ENCODE results near the gene ACOT7.
"Not testable (repeated sequence)": the region's sequence is repeated elsewhere in the genome, so short reads cannot be mapped to it uniquely, and the experiment has no call there.

Gene ACOT7

DNA sequence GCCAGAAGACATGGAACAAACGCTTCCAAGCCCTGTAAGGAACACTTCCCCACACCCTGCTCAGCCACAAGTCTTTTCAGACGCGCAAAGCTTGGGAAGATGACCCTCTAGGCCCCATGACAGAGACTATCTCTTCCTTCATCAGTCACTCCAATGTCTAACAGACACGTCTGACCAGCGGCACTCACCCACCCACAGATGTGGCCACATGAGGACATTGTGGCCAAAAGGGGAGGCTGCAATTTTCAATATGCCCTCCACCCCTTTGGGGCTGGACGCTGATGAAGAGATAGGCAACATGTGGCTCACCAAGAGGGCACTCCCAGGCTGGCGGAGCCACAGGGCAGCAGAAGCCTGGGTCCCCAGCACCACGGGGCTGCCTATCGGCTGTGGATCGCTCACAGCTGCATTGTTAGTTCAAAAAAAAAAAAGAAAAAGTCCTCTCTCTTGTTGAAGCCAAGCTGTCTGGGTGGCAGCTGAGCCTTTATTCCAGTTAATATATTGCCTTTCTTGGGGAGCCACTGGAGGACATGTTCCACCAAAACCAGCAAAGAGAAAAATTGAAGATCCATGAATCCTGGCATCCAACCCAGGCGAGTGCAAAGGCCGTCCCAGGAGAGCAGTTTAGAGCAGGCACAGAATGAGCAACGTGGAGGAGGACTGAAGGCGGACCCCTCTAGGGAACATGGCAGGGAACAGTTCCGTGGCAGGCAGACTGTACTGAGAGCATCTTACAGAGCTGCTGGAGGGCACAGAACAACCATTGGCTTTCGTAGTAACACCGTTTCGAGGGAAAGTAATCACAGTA lies 80.0 kb downstream of the ACOT7 start:
- Histone ChIP-seq H3K9ac (ENCODE audit: low read depth in 1 of 2, low read length in 2 of 2) (no peak overlapping the region), H3K9me3 (ENCODE audit: control insufficient read depth in 1 of 2, low read length in 2 of 2) (peaks cover 0 to under 1% of the 10 kb centered on the region in 2 donors), H3K27me3 (ENCODE audit: control insufficient read depth in 1 of 2, insufficient read depth in 2 of 2, low read length in 2 of 2) (no peaks in the 10 kb centered on the region), H3K4me1 (ENCODE audit: control insufficient read depth in 1 of 2, insufficient read depth in 2 of 2, low read length in 2 of 2) (no peaks in the 10 kb centered on the region), H3K4me3 (ENCODE audit: low read depth in 1 of 2, low read length in 2 of 2) (no peak overlapping the region), H3K36me3 (ENCODE audit: control insufficient read depth in 1 of 2, insufficient read depth in 2 of 2, low read length in 2 of 2) (peaks cover 8 to 41% of the 10 kb centered on the region in 2 donors), H3K27ac (ENCODE audit: low read depth, low read length) (no peak overlapping the region)

DNA sequence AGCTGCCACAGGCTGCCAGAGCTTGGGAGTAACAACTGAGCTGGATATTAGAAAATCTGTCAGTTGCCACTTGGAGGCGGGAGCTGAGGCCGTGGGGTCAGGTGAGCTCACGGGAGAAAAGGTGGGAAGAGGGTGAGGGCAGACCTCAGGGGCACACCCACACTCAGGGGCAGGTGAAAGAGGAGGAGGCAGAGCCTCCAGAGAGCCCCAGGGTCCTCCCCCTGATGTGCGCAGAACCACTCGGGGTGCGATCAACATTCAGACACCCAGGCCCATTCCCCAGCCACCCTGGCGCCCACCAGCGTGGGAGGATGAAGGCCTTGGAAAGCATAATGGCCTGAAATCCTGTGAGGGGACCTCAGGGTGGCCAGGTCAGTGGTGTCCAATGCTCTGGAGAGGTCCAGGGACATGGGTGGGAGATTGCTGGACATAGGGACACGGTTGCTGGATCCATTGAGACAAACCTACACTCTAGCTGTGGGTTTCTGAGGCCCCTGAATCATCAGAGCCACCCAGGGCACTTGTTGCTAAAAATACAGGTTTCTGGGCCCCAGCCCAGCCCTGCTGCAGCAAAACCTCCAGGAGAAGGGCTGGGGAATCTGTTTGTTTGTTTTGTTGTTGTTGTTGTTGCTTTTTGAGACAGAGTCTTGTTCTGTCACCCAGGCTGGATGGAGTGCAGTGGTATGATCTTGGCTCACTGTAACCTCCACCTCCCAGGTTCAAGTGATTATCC lies 83.3 kb downstream of the ACOT7 start:
- peaks cover 0 to 3% of the 10 kb centered on the region in 2 donors for H3K9me3 ChIP-seq (ENCODE audit: control insufficient read depth in 1 of 2, low read length in 2 of 2)
- H3K27ac ChIP-seq (ENCODE audit: low read depth, low read length), result no peak overlapping the region
- no peaks in the 10 kb centered on the region for H3K4me1 ChIP-seq (ENCODE audit: control insufficient read depth in 1 of 2, insufficient read depth in 2 of 2, low read length in 2 of 2)
- H3K9ac ChIP-seq (ENCODE audit: low read depth in 1 of 2, low read length in 2 of 2), result no peak overlapping the region
- no peaks in the 10 kb centered on the region for H3K27me3 ChIP-seq (ENCODE audit: control insufficient read depth in 1 of 2, insufficient read depth in 2 of 2, low read length in 2 of 2)
- H3K4me3 ChIP-seq (ENCODE audit: low read depth in 1 of 2, low read length in 2 of 2), result no peak overlapping the region
- peaks cover 0 to 29% of the 10 kb centered on the region in 2 donors for H3K36me3 ChIP-seq (ENCODE audit: control insufficient read depth in 1 of 2, insufficient read depth in 2 of 2, low read length in 2 of 2)

DNA sequence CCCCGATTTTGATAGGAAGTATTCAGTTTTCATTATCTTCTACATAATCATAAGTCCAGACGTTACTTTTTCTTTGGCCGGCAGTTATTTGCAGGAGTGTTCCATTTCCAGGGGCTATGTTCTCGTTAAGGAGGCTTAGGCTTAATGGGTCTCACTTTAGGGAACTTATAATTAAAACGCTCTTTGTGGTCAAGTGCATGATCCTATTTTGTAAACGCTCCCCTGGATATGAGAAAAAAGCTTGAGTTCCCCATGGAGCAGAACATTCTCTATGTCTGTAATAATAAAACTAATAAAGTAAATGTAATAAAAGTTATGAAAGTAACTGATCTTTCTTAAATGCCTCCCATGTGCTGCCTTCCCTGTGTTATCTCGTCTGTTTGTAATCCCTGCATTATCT lies 84.0 kb downstream of the ACOT7 start:
- no peaks in the 10 kb centered on the region for H3K4me1 ChIP-seq (ENCODE audit: control insufficient read depth in 1 of 2, insufficient read depth in 2 of 2, low read length in 2 of 2)
- peaks cover 0 to 3% of the 10 kb centered on the region in 2 donors for H3K9me3 ChIP-seq (ENCODE audit: control insufficient read depth in 1 of 2, low read length in 2 of 2)
- peaks cover 0 to 24% of the 10 kb centered on the region in 2 donors for H3K36me3 ChIP-seq (ENCODE audit: control insufficient read depth in 1 of 2, insufficient read depth in 2 of 2, low read length in 2 of 2)
- H3K27ac ChIP-seq (ENCODE audit: low read depth, low read length), result no peak overlapping the region
- H3K9ac ChIP-seq (ENCODE audit: low read depth in 1 of 2, low read length in 2 of 2), result no peak overlapping the region
- no peak overlapping the region for H3K4me3 ChIP-seq (ENCODE audit: low read depth in 1 of 2, low read length in 2 of 2)
- no peaks in the 10 kb centered on the region for H3K27me3 ChIP-seq (ENCODE audit: control insufficient read depth in 1 of 2, insufficient read depth in 2 of 2, low read length in 2 of 2)

DNA sequence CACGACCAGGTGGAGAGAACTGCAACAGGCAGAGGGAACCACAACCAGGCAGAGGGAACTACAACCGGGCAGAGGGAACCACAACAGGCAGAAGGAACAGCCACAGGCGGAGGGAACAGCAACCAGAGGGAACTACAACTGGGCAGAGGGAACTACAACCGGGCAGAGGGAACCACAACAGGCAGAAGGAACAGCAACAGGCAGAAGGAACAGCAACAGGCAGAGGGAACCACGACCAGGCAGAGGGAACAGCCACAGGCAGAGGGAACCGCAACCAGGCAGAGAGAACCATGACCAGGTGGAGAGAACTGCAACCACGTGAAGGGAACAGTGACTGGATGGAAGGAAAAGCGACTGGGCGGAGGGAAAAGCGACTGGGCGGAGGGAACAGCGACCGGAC lies 85.1 kb downstream of the ACOT7 start:
- no peak overlapping the region for H3K9ac ChIP-seq (ENCODE audit: low read depth in 1 of 2, low read length in 2 of 2)
- H3K4me3 ChIP-seq (ENCODE audit: low read depth in 1 of 2, low read length in 2 of 2), result no peak overlapping the region

DNA sequence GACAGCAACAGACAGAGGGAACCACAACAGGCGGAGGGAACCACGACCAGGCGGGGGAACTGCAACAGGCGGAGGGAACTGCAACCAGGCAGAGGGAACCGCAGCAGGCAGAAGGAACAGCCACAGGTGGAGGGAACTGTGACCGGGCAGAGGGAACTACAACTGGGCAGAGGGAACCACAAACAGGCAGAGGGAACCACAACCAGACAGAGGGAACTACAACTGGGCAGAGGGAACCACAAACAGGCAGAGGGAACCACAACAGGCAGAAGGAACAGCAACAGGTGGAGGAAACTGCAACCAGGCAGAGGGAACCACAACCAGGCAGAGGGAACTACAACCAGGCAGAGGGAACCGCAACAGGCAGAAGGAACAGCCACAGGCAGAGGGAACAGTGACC lies 85.9 kb downstream of the ACOT7 start:
- H3K36me3 ChIP-seq (ENCODE audit: control insufficient read depth in 1 of 2, insufficient read depth in 2 of 2, low read length in 2 of 2), result peaks cover 0 to 16% of the 10 kb centered on the region in 2 donors
- not testable (repeated sequence) for H3K9me3 ChIP-seq (ENCODE audit: control insufficient read depth in 1 of 2, low read length in 2 of 2); H3K9ac ChIP-seq (ENCODE audit: low read depth in 1 of 2, low read length in 2 of 2); H3K27me3 ChIP-seq (ENCODE audit: control insufficient read depth in 1 of 2, insufficient read depth in 2 of 2, low read length in 2 of 2); H3K4me1 ChIP-seq (ENCODE audit: control insufficient read depth in 1 of 2, insufficient read depth in 2 of 2, low read length in 2 of 2); H3K27ac ChIP-seq (ENCODE audit: low read depth, low read length); H3K4me3 ChIP-seq (ENCODE audit: low read depth in 1 of 2, low read length in 2 of 2)

More for the DNA sequence above, 85.1 kb downstream of the ACOT7 start:
- Histone ChIP-seq H3K36me3 (ENCODE audit: control insufficient read depth in 1 of 2, insufficient read depth in 2 of 2, low read length in 2 of 2) (peaks cover 0 to 18% of the 10 kb centered on the region in 2 donors), H3K4me1 (ENCODE audit: control insufficient read depth in 1 of 2, insufficient read depth in 2 of 2, low read length in 2 of 2) (no peaks in the 10 kb centered on the region), H3K27ac (ENCODE audit: low read depth, low read length) (no peak overlapping the region), H3K9me3 (ENCODE audit: control insufficient read depth in 1 of 2, low read length in 2 of 2) (peaks cover 0 to 3% of the 10 kb centered on the region in 2 donors), H3K27me3 (ENCODE audit: control insufficient read depth in 1 of 2, insufficient read depth in 2 of 2, low read length in 2 of 2) (no peaks in the 10 kb centered on the region)

DNA sequence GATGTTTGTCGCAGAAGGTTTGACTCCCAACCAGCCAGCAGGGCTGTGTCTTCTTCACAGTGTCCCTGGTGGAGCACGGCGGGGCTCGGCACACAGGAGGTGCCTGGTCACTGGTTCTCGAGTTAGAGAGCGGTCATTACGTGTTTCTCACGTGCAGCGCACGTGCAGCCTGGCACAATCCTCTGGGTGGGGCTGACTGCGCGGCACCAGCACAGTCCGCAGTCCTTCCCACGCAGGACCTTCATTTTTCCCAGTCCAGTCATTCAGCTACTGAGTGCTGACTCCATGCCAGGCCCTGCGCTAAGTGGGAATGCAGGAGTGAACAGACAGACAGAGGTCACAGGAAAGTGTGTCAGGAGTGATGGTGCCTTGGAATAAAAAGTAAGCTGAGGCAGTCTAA lies 86.5 kb downstream of the ACOT7 start:
- Histone ChIP-seq H3K9ac (ENCODE audit: low read depth in 1 of 2, low read length in 2 of 2) (no peak overlapping the region), H3K27me3 (ENCODE audit: control insufficient read depth in 1 of 2, insufficient read depth in 2 of 2, low read length in 2 of 2) (no peaks in the 10 kb centered on the region), H3K4me1 (ENCODE audit: control insufficient read depth in 1 of 2, insufficient read depth in 2 of 2, low read length in 2 of 2) (no peaks in the 10 kb centered on the region), H3K4me3 (ENCODE audit: low read depth in 1 of 2, low read length in 2 of 2) (no peak overlapping the region), H3K36me3 (ENCODE audit: control insufficient read depth in 1 of 2, insufficient read depth in 2 of 2, low read length in 2 of 2) (peaks cover 0 to 18% of the 10 kb centered on the region in 2 donors), H3K27ac (ENCODE audit: low read depth, low read length) (no peak overlapping the region), H3K9me3 (ENCODE audit: control insufficient read depth in 1 of 2, low read length in 2 of 2) (peaks cover 0 to 3% of the 10 kb centered on the region in 2 donors)

DNA sequence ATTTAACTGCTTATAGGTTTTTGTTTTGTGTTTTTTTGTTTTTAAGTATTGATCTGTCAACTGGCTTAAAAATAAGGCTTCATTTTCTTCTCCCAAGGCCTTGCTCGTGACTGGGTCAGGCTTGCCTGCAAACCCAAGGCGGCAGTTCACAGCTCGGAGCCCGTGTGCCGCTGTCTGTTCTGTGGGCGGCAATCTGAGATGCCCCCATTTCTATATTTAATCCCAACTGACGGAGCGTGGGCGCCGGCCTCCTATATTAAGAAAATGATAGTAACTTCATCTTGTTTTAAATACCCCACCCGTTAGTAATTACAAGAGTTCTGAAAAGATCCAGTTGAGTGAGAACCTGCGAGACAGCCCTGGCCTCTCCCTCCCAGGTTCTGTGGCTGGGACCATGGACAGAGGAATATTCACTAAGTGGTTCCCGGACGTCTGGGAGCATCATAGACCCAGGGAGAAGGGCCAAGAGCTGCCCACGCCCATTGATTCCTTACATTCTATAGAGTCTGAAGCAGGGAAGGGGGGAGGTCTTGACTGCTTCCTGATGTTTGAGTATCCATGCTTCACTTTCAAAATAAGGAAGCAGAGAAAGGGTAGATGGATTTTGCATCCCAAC lies 90.1 kb downstream of the ACOT7 start:
- no peaks in the 10 kb centered on the region for H3K4me1 ChIP-seq (ENCODE audit: control insufficient read depth in 1 of 2, insufficient read depth in 2 of 2, low read length in 2 of 2)
- no peak overlapping the region for H3K27ac ChIP-seq (ENCODE audit: low read depth, low read length)
- no peak overlapping the region for H3K9ac ChIP-seq (ENCODE audit: low read depth in 1 of 2, low read length in 2 of 2)
- H3K27me3 ChIP-seq (ENCODE audit: control insufficient read depth in 1 of 2, insufficient read depth in 2 of 2, low read length in 2 of 2), result no peaks in the 10 kb centered on the region
- H3K4me3 ChIP-seq (ENCODE audit: low read depth in 1 of 2, low read length in 2 of 2), result no peak overlapping the region
- peaks cover 0 to 2% of the 10 kb centered on the region in 2 donors for H3K9me3 ChIP-seq (ENCODE audit: control insufficient read depth in 1 of 2, low read length in 2 of 2)
- H3K36me3 ChIP-seq (ENCODE audit: control insufficient read depth in 1 of 2, insufficient read depth in 2 of 2, low read length in 2 of 2), result peaks cover 10 to 21% of the 10 kb centered on the region in 2 donors

DNA sequence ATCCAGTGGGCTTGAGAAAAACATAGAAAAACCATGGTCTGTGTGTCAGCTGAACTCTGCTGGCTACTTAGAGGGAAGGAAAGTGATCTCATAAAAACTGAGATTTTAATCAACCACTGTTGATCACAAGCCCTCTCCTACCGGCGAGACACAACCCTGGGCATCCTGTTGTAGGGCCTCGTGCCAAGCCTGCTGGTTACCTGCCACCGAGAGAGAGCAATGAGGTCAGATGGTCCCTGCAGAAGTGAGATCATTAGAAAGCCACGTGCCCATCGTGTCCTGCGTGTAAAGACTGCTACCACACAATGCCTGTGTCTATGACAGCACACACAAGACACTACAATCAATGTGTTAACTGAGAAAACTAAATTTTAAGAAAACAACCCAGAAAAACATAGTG lies 91.0 kb downstream of the ACOT7 start:
- Histone ChIP-seq H3K27ac (ENCODE audit: low read depth, low read length) (no peak overlapping the region), H3K9me3 (ENCODE audit: control insufficient read depth in 1 of 2, low read length in 2 of 2) (no peaks in the 10 kb centered on the region), H3K4me1 (ENCODE audit: control insufficient read depth in 1 of 2, insufficient read depth in 2 of 2, low read length in 2 of 2) (no peaks in the 10 kb centered on the region), H3K9ac (ENCODE audit: low read depth in 1 of 2, low read length in 2 of 2) (no peak overlapping the region), H3K27me3 (ENCODE audit: control insufficient read depth in 1 of 2, insufficient read depth in 2 of 2, low read length in 2 of 2) (no peaks in the 10 kb centered on the region), H3K4me3 (ENCODE audit: low read depth in 1 of 2, low read length in 2 of 2) (no peak overlapping the region), H3K36me3 (ENCODE audit: control insufficient read depth in 1 of 2, insufficient read depth in 2 of 2, low read length in 2 of 2) (peaks cover 10 to 21% of the 10 kb centered on the region in 2 donors)

DNA sequence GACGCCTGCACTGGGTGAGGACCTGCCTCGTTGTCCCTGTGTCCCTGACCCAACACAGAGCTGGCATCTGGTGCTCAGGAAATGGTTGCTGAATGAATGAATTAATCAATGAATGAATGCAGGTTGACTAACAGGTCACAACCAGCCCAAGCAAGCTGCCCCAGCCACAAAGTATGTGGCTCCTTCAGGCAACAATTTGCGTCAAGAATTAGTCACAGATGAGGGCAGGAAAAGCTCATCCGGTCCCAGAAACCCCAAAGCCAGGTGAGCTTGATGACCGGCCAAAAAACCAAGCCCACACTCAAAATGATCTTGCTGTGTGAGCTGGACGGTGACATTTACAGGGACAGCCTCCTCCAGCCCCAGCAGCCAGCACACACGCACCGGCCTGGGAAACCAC lies 92.0 kb downstream of the ACOT7 start:
- Histone ChIP-seq H3K4me3 (ENCODE audit: low read depth in 1 of 2, low read length in 2 of 2) (no peak overlapping the region), H3K4me1 (ENCODE audit: control insufficient read depth in 1 of 2, insufficient read depth in 2 of 2, low read length in 2 of 2) (no peaks in the 10 kb centered on the region), H3K9me3 (ENCODE audit: control insufficient read depth in 1 of 2, low read length in 2 of 2) (no peaks in the 10 kb centered on the region), H3K27me3 (ENCODE audit: control insufficient read depth in 1 of 2, insufficient read depth in 2 of 2, low read length in 2 of 2) (no peaks in the 10 kb centered on the region), H3K27ac (ENCODE audit: low read depth, low read length) (no peak overlapping the region), H3K36me3 (ENCODE audit: control insufficient read depth in 1 of 2, insufficient read depth in 2 of 2, low read length in 2 of 2) (peaks cover 10 to 16% of the 10 kb centered on the region in 2 donors), H3K9ac (ENCODE audit: low read depth in 1 of 2, low read length in 2 of 2) (no peak overlapping the region)

Data from duodenal mucosa (tissue), 2 donors.